SK-N-SH (cell line): ENCODE data around the gene GUCD1. TPM values are rescaled to one million over a fixed set of nuclear protein-coding genes. Genes with fewer than 3 reads are reported as not detected.

Source experiments
- CTCF ChIA-PET: fragments of 300-600, 350-600 bp; formaldehyde crosslinking; extraction: SDS; loops from one replicate; lab custom pipeline; 2021; lab: Yijun Ruan, JAX
- POLR2A ChIA-PET: fragments of 350-600 bp; sonication (Branson Sonifier 250); formaldehyde crosslinking; extraction: SDS; loops from one replicate; lab custom pipeline; 2020; ENCODE audit warnings: antibody characterized with exemption, inconsistent platforms; lab: Yijun Ruan, JAX
- DNase-seq: peaks from one replicate; pipeline ENCODE4 v3.0.0; 2012
- H2AFZ ChIP-seq: fragments of 200-600 bp; sonication (generic); 2 replicates; pipeline ENCODE4 v1.8.1; 2016; ENCODE audit warnings: antibody characterized with exemption, mild to moderate bottlenecking, low read depth
- H3F3A ChIP-seq: fragments of 200-600 bp; sonication (generic); replicated peaks from 2 replicates; pipeline ENCODE3; 2016; ENCODE audit warnings: antibody characterized with exemption, mild to moderate bottlenecking; ENCODE audit not compliant: insufficient read depth
- H3K27ac ChIP-seq, 2 experiments: fragments of 200-500 bp in 1 of 2; fragments of 200-600 bp in 1 of 2; sonication (Bioruptor generic) in 1 of 2; sonication (generic), shearing (Covaris generic) in 1 of 2; 2 replicates each; pipeline versions ENCODE4 v1.5.1 to v1.6.1; 2014 to 2016; ENCODE audit warnings: low read depth in 2 of 2, inconsistent platforms in 1 of 2, low read length in 1 of 2, mild to moderate bottlenecking in 1 of 2, mixed read lengths in 1 of 2
- H3K27me3 ChIP-seq: fragments of 200-600 bp; sonication (generic), shearing (Covaris generic); 2 replicates; pipeline ENCODE4 v1.6.1; 2016; ENCODE audit warnings: mixed run types; ENCODE audit not compliant: insufficient read depth
- H3K36me3 ChIP-seq, 2 experiments: fragments of 200-500 bp in 1 of 2; fragments of 200-600 bp in 1 of 2; sonication (Bioruptor generic) in 1 of 2; sonication (generic) in 1 of 2; replicated peaks in 1 of 2; 2 replicates each; pipeline versions ENCODE3 to v1.5.1; 2014 to 2016; ENCODE audit warnings: low read length in 1 of 2, mild to moderate bottlenecking in 1 of 2; ENCODE audit not compliant: insufficient read depth in 2 of 2, control insufficient read depth in 1 of 2
- H3K4me1 ChIP-seq, 2 experiments: fragments of 200-500 bp in 1 of 2; fragments of 200-600 bp in 1 of 2; sonication (Bioruptor generic) in 1 of 2; sonication (generic), shearing (Covaris generic) in 1 of 2; 2 replicates each; pipeline versions ENCODE4 v1.5.1 to v1.6.1; 2014 to 2016; ENCODE audit warnings: low read depth in 1 of 2, low read length in 1 of 2, mixed run types in 1 of 2; ENCODE audit not compliant: insufficient read depth in 2 of 2, control insufficient read depth in 1 of 2
- H3K4me2 ChIP-seq: fragments of 200-600 bp; sonication (generic), shearing (Covaris generic); 2 replicates; pipeline ENCODE4 v1.6.1; 2017; ENCODE audit warnings: mixed run types
- H3K4me3 ChIP-seq, 2 experiments: fragments of 200-500 bp in 1 of 2; fragments of 200-600 bp in 1 of 2; sonication (Bioruptor generic) in 1 of 2; sonication (generic), shearing (Covaris generic) in 1 of 2; 2 replicates each; pipeline versions ENCODE4 v1.5.1 to v1.8.1; 2014 to 2016; ENCODE audit warnings: low read depth in 2 of 2, inconsistent platforms in 1 of 2, low read length in 1 of 2, mild to moderate bottlenecking in 1 of 2, mixed read lengths in 1 of 2, moderate library complexity in 1 of 2
- H3K79me2 ChIP-seq: fragments of 200-600 bp; sonication (generic); 2 replicates; pipeline ENCODE4 v1.8.1; 2017; ENCODE audit warnings: mild to moderate bottlenecking; ENCODE audit not compliant: insufficient read depth
- H3K9ac ChIP-seq: fragments of 200-600 bp; sonication (generic); 2 replicates; pipeline ENCODE4 v1.6.1; 2017; ENCODE audit warnings: mixed run types
- H3K9me2 ChIP-seq: fragments of 200-600 bp; sonication (generic); 2 replicates; pipeline ENCODE4 v1.6.1; 2017; ENCODE audit warnings: mixed run types
- H3K9me3 ChIP-seq: fragments of 200-600 bp; sonication (generic); 2 replicates; pipeline ENCODE4 v1.6.1; 2017; ENCODE audit warnings: mixed run types, mild to moderate bottlenecking, moderate library complexity
- H4K20me1 ChIP-seq: fragments of 200-600 bp; sonication (generic); 2 replicates; pipeline ENCODE4 v1.6.1; 2017; ENCODE audit warnings: mild to moderate bottlenecking, mixed run types; ENCODE audit not compliant: insufficient read depth
- CHD2 ChIP-seq: fragments of 150-350 bp; IDR thresholded peaks from 2 replicates; pipeline ENCODE4 v1.6.1; 2018; ENCODE audit warnings: low read length; ENCODE audit not compliant: partially characterized antibody
- ELF1 ChIP-seq: IDR thresholded peaks from 2 replicates; pipeline ENCODE4 v1.4.0; 2012
- EP300 ChIP-seq, 2 experiments: IDR thresholded peaks; 2 replicates each; pipeline versions ENCODE4 v1.4.0 to v1.6.1; 2012; ENCODE audit warnings: borderline replicate concordance in 1 of 2, low read depth in 1 of 2, low read length in 1 of 2
- FOSL2 ChIP-seq: IDR thresholded peaks from 2 replicates; pipeline ENCODE4 v1.4.0; 2012; ENCODE audit warnings: low read depth, mild to moderate bottlenecking, moderate library complexity, borderline replicate concordance
- GABPA ChIP-seq: IDR thresholded peaks from 2 replicates; pipeline ENCODE4 v1.4.0; 2012; ENCODE audit warnings: low read depth, mild to moderate bottlenecking
- GATA2 ChIP-seq: sonication (generic); formaldehyde crosslinking; IDR thresholded peaks from 2 replicates; pipeline ENCODE4 v1.5.0; 2020; ENCODE audit warnings: mild to moderate bottlenecking, missing genetic modification reagents
- NFIC ChIP-seq: IDR thresholded peaks from 2 replicates; pipeline ENCODE4 v1.4.0; 2012; ENCODE audit warnings: borderline replicate concordance
- POLR2AphosphoS5 ChIP-seq: IDR thresholded peaks from 2 replicates; pipeline ENCODE4 v1.6.1; 2012; ENCODE audit warnings: low read depth, low read length
- RCOR1 ChIP-seq: fragments of 150-350 bp; IDR thresholded peaks from 2 replicates; pipeline ENCODE4 v1.6.1; 2017; ENCODE audit warnings: antibody characterized with exemption, low read length
- SIN3A ChIP-seq: IDR thresholded peaks from 2 replicates; pipeline ENCODE4 v1.6.1; 2012; ENCODE audit warnings: low read depth, mild to moderate bottlenecking, low read length, moderate library complexity, borderline replicate concordance
- SMC3 ChIP-seq: IDR thresholded peaks from 2 replicates; pipeline ENCODE4 v1.6.1; 2012; ENCODE audit warnings: low read depth, low read length, improper control_type of control experiment
- TCF12 ChIP-seq: IDR thresholded peaks from 2 replicates; pipeline ENCODE4 v1.4.0; 2012
- YY1 ChIP-seq: IDR thresholded peaks from 2 replicates; pipeline ENCODE4 v1.4.0; 2012; ENCODE audit warnings: low read depth, mild to moderate bottlenecking
- WGBS: methylation state at CpG from one replicate; pipeline ENCODE4 v1.1.6; 2017; ENCODE audit warnings: low lambda C conversion rate; 5-methylcytosine and 5-hydroxymethylcytosine counted together
- polyA plus RNA-seq, 3 experiments: library from polyadenylated mRNA; depleted of rRNA; stranded (reverse); fragments of >200 nt; gene quantifications; 2 replicates each; pipeline ENCODE4 v1.2.3, GENCODE V29; 2012
- TF ChIP-seq, protein P1 (sequence below): IDR thresholded peaks from 2 replicates; pipeline ENCODE4 v1.6.1; 2012; ENCODE audit warnings: mild to moderate bottlenecking, low read depth, low read length, moderate library complexity
- TF ChIP-seq, protein P2 (sequence below): fragments of 200-600 bp; sonication (generic); IDR thresholded peaks from 2 replicates; pipeline ENCODE4 v1.6.1; 2017; ENCODE audit warnings: antibody characterized with exemption, mild to moderate bottlenecking, moderate library complexity
- TF ChIP-seq, protein P3 (sequence below): IDR thresholded peaks from 2 replicates; pipeline ENCODE4 v1.4.0; 2012; ENCODE audit warnings: low read depth, borderline replicate concordance
- TF ChIP-seq, protein P4 (sequence below): fragments of 150-350 bp; IDR thresholded peaks from 2 replicates; pipeline ENCODE4 v1.6.1; 2017; ENCODE audit warnings: antibody characterized with exemption, low read length, low read depth, borderline replicate concordance

The GUCD1 gene
- polyA plus RNA-seq, 1 of the 3 experiments (the other 2 are of a cell fraction): 71.0 TPM

DNA sequence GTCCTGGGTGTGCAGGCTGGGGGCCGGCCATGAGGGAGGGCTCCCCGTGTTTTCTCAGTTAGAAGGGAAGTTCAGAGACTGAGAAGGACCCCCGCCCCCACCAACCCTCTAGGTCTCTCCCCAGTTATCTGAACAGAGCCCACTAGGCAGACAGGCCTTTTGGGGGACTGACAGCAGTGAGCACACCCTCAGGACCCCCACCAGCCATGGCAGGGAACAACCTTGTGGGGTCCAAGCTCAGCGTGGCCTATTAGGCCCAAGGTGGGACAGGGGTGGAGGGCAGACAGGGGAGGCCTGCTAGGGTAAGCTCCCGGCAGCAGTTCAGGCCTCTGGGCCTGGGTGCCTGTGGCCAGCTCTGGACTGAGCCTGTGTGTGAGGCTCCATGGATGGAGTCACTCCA is 32.3 kb upstream of the GUCD1 start (continued):
- TF ChIP-seq, protein P1, sequence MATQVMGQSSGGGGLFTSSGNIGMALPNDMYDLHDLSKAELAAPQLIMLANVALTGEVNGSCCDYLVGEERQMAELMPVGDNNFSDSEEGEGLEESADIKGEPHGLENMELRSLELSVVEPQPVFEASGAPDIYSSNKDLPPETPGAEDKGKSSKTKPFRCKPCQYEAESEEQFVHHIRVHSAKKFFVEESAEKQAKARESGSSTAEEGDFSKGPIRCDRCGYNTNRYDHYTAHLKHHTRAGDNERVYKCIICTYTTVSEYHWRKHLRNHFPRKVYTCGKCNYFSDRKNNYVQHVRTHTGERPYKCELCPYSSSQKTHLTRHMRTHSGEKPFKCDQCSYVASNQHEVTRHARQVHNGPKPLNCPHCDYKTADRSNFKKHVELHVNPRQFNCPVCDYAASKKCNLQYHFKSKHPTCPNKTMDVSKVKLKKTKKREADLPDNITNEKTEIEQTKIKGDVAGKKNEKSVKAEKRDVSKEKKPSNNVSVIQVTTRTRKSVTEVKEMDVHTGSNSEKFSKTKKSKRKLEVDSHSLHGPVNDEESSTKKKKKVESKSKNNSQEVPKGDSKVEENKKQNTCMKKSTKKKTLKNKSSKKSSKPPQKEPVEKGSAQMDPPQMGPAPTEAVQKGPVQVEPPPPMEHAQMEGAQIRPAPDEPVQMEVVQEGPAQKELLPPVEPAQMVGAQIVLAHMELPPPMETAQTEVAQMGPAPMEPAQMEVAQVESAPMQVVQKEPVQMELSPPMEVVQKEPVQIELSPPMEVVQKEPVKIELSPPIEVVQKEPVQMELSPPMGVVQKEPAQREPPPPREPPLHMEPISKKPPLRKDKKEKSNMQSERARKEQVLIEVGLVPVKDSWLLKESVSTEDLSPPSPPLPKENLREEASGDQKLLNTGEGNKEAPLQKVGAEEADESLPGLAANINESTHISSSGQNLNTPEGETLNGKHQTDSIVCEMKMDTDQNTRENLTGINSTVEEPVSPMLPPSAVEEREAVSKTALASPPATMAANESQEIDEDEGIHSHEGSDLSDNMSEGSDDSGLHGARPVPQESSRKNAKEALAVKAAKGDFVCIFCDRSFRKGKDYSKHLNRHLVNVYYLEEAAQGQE: no peak
- no peak for TF ChIP-seq SIN3A
- TF ChIP-seq, protein P2, sequence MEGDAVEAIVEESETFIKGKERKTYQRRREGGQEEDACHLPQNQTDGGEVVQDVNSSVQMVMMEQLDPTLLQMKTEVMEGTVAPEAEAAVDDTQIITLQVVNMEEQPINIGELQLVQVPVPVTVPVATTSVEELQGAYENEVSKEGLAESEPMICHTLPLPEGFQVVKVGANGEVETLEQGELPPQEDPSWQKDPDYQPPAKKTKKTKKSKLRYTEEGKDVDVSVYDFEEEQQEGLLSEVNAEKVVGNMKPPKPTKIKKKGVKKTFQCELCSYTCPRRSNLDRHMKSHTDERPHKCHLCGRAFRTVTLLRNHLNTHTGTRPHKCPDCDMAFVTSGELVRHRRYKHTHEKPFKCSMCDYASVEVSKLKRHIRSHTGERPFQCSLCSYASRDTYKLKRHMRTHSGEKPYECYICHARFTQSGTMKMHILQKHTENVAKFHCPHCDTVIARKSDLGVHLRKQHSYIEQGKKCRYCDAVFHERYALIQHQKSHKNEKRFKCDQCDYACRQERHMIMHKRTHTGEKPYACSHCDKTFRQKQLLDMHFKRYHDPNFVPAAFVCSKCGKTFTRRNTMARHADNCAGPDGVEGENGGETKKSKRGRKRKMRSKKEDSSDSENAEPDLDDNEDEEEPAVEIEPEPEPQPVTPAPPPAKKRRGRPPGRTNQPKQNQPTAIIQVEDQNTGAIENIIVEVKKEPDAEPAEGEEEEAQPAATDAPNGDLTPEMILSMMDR: no peak
- no peak for TF ChIP-seq GATA2 (CRISPR knock-in tag)
- TF ChIP-seq, protein P3, sequence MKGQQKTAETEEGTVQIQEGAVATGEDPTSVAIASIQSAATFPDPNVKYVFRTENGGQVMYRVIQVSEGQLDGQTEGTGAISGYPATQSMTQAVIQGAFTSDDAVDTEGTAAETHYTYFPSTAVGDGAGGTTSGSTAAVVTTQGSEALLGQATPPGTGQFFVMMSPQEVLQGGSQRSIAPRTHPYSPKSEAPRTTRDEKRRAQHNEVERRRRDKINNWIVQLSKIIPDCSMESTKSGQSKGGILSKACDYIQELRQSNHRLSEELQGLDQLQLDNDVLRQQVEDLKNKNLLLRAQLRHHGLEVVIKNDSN: no peak
- TF ChIP-seq FOSL2: no peak

DNA sequence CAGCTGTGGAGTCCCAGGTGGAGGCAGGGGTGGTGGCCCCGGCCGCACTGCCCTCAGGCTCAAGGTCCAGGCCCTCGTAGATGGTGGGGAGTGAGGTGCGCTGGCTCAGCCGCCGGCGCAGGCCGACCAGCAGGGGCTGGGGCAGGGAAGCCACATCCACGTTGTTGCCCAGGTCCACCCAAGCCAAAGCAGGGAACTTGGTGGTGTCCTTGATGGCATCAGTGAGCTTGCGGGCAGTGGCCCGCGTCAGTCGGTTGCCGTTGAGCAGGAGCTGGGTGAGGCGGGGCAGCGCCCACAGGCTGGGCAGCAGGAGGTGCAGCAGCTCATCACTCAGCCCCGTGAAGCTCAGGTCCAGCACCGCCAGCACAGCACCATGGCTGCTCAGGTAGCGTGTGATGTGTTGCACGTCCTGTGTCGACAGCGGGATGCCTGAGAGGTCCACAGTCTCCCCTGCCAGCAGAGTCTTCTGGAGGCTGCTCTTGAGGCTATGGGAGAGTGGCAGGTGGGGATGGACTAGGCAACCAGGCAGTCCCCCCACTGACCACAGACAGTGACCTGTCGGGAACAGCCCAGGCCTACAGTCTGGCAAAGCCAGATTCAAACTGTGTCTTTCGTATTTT is 31.1 kb upstream of the GUCD1 start:
- Histone ChIP-seq H3K9me2 (no peaks in the 10 kb centered on the region), H3K27ac (no peak overlapping the region), H4K20me1 (no peaks in the 10 kb centered on the region), H3K4me1 (peaks cover 10 to 42% of the 10 kb centered on the region in 2 experiments; a peak in 2 of 4 replicates), H2AFZ (no peak overlapping the region), H3K36me3 (peaks cover 0 to 21% of the 10 kb centered on the region in 2 experiments), H3K79me2 (no peaks in the 10 kb centered on the region), H3F3A (no peaks in the 10 kb centered on the region), H3K4me3 (no peak overlapping the region), H3K27me3 (no peaks in the 10 kb centered on the region), H3K4me2 (no peak overlapping the region), H3K9me3 (no peaks in the 10 kb centered on the region), H3K9ac (no peak overlapping the region)
- ChIA-PET CTCF (no interaction called here), POLR2A (no interaction called here)
- no peak for TF ChIP-seq SMC3
- no peak for TF ChIP-seq EP300 (IDR thresholded peaks at IDR 0.05; ENCODE audit: borderline replicate concordance in 1 of 2, low read depth in 1 of 2, low read length in 1 of 2)
- TF ChIP-seq YY1: no peak
- TF ChIP-seq GABPA: no peak
- TF ChIP-seq SIN3A: no peak
- TF ChIP-seq, protein P4, sequence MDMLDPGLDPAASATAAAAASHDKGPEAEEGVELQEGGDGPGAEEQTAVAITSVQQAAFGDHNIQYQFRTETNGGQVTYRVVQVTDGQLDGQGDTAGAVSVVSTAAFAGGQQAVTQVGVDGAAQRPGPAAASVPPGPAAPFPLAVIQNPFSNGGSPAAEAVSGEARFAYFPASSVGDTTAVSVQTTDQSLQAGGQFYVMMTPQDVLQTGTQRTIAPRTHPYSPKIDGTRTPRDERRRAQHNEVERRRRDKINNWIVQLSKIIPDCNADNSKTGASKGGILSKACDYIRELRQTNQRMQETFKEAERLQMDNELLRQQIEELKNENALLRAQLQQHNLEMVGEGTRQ: no peak
- TF ChIP-seq TCF12: no peak
- TF ChIP-seq NFIC: no peak
- no peak for TF ChIP-seq RCOR1
- no peak for TF ChIP-seq ELF1
- no peak for TF ChIP-seq POLR2AphosphoS5
- no peak for TF ChIP-seq CHD2
- TF ChIP-seq, protein P2: no peak
- 100% methylated on average over 2 of the region's 24 CpGs for WGBS
- no peak for DNase-seq
